ENCODE measurements around the gene HSP90AA1.
"Not testable (repeated sequence)": the region's sequence is repeated elsewhere in the genome, so short reads cannot be mapped to it uniquely, and the experiment has no call there.

GRCh38 chr14:102109332-102109731 lies 22.5 kb upstream of the HSP90AA1 start:
- not testable (repeated sequence) for TF ChIP-seq CTCF (IDR thresholded peaks at IDR 0.05; ENCODE audit: low read depth, low read length); EZH2phosphoT487 (IDR thresholded peaks at IDR 0.05; ENCODE audit: low read depth)
